Measurements from ENCODE around the gene ZDHHC11.
"Not testable (repeated sequence)": the region's sequence is repeated elsewhere in the genome, so short reads cannot be mapped to it uniquely, and the experiment has no call there.

The ZDHHC11 gene

GRCh38 chr5:777756-778161 lies 73.0 kb downstream of the ZDHHC11 start:
- H3K4me3 ChIP-seq (ENCODE audit: low read depth, low read length): no peak overlapping the region
- TF ChIP-seq CTCF (IDR thresholded peaks at IDR 0.05; ENCODE audit: insufficient read depth, low read depth, low read length, missing control alignments): no peak
- DNase-seq (ENCODE audit: low read depth): no peak

- TF ChIP-seq CTCF (IDR thresholded peaks at IDR 0.05; ENCODE audit: insufficient read depth, low read depth, low read length, missing control alignments): no peak
- DNase-seq (ENCODE audit: low read depth): no peak
Measured at GRCh38 chr5:776862-777711, 73.7 kb downstream of the ZDHHC11 start.

GRCh38 chr5:775961-776861 lies 74.6 kb downstream of the ZDHHC11 start:
- no peak overlapping the region for H3K4me3 ChIP-seq (ENCODE audit: low read depth, low read length)
- TF ChIP-seq CTCF (IDR thresholded peaks at IDR 0.05; ENCODE audit: insufficient read depth, low read depth, low read length, missing control alignments): no peak
- DNase-seq (ENCODE audit: low read depth): no peak

More at GRCh38 chr5:776862-777711, 73.7 kb downstream of the ZDHHC11 start:
- no peak overlapping the region for H3K4me3 ChIP-seq (ENCODE audit: low read depth, low read length)

- not testable (repeated sequence) for DNase-seq (ENCODE audit: low read depth); H3K4me3 ChIP-seq (ENCODE audit: low read depth, low read length)
Measured at GRCh38 chr5:775595-775960, 75.2 kb downstream of the ZDHHC11 start.

- DNase-seq (ENCODE audit: low read depth); H3K4me3 ChIP-seq (ENCODE audit: low read depth, low read length): not testable (repeated sequence)
Measured at GRCh38 chr5:774854-775505, 75.8 kb downstream of the ZDHHC11 start.

GRCh38 chr5:774304-774703 lies 76.5 kb downstream of the ZDHHC11 start:
- DNase-seq (ENCODE audit: low read depth); H3K4me3 ChIP-seq (ENCODE audit: low read depth, low read length): not testable (repeated sequence)

- no peak for TF ChIP-seq CTCF (IDR thresholded peaks at IDR 0.05; ENCODE audit: insufficient read depth, low read depth, low read length, missing control alignments)
- H3K4me3 ChIP-seq (ENCODE audit: low read depth, low read length): no peak overlapping the region
- DNase-seq (ENCODE audit: low read depth): no peak
Measured at GRCh38 chr5:773517-774264, 77.1 kb downstream of the ZDHHC11 start.

GRCh38 chr5:772931-773330 lies 77.9 kb downstream of the ZDHHC11 start:
- not testable (repeated sequence) for DNase-seq (ENCODE audit: low read depth); H3K4me3 ChIP-seq (ENCODE audit: low read depth, low read length)

- DNase-seq (ENCODE audit: low read depth); H3K4me3 ChIP-seq (ENCODE audit: low read depth, low read length): not testable (repeated sequence)
Measured at GRCh38 chr5:772547-772890, 78.3 kb downstream of the ZDHHC11 start.

GRCh38 chr5:771841-772546 lies 78.8 kb downstream of the ZDHHC11 start:
- DNase-seq (ENCODE audit: low read depth); H3K4me3 ChIP-seq (ENCODE audit: low read depth, low read length): not testable (repeated sequence)

GRCh38 chr5:771087-771781 lies 79.6 kb downstream of the ZDHHC11 start:
- DNase-seq (ENCODE audit: low read depth); H3K4me3 ChIP-seq (ENCODE audit: low read depth, low read length): not testable (repeated sequence)

- H3K4me3 ChIP-seq (ENCODE audit: low read depth, low read length); DNase-seq (ENCODE audit: low read depth): not testable (repeated sequence)
Measured at GRCh38 chr5:770585-770984, 80.2 kb downstream of the ZDHHC11 start.
